GM18873 (cell line): ENCODE data around the gene MAD1L1.
"Not testable (repeated sequence)": the region's sequence is repeated elsewhere in the genome, so short reads cannot be mapped to it uniquely, and the experiment has no call there.

ENCODE experiments used
- ATAC-seq: cut with Tn5 transposase; IDR thresholded peaks from one replicate; pipeline ENCODE4 v1.9.1; 2021; ENCODE audit warnings: mild to moderate bottlenecking, moderate library complexity, moderate number of reproducible peaks; ENCODE audit not compliant: unreplicated experiment, low FRiP score

MAD1L1 gene

GRCh38 chr7:2000153-2000687 lies 232.5 kb downstream of the MAD1L1 start:
- ATAC-seq, result no peak

- ATAC-seq, result no peak
These were observed 233.3 kb downstream of the MAD1L1 start for GRCh38 chr7:1999278-1999984.

GRCh38 chr7:1998146-1998545 lies 234.6 kb downstream of the MAD1L1 start:
- ATAC-seq, result no peak

- no peak for ATAC-seq
These were observed 235.1 kb downstream of the MAD1L1 start for GRCh38 chr7:1997537-1998076.

- ATAC-seq, result no peak
These were observed 235.9 kb downstream of the MAD1L1 start for GRCh38 chr7:1996816-1997215.

GRCh38 chr7:1995911-1996420 lies 236.8 kb downstream of the MAD1L1 start:
- not testable (repeated sequence) for ATAC-seq

GRCh38 chr7:1995426-1995825 lies 237.3 kb downstream of the MAD1L1 start:
- no peak for ATAC-seq

GRCh38 chr7:1994931-1995330 lies 237.8 kb downstream of the MAD1L1 start:
- no peak for ATAC-seq

- ATAC-seq, result no peak
These were observed 238.7 kb downstream of the MAD1L1 start for GRCh38 chr7:1993776-1994740.

GRCh38 chr7:1993031-1993695 lies 239.6 kb downstream of the MAD1L1 start:
- no peak for ATAC-seq

- no peak for ATAC-seq
These were observed 240.2 kb downstream of the MAD1L1 start for GRCh38 chr7:1992554-1992953.

GRCh38 chr7:1990001-1990670 lies 242.6 kb downstream of the MAD1L1 start:
- no peak for ATAC-seq

- ATAC-seq, result no peak
These were observed 243.5 kb downstream of the MAD1L1 start for GRCh38 chr7:1989049-1989860.

- ATAC-seq, result no peak
These were observed 244.2 kb downstream of the MAD1L1 start for GRCh38 chr7:1988533-1988930.

- ATAC-seq, result no peak
These were observed 244.9 kb downstream of the MAD1L1 start for GRCh38 chr7:1987591-1988532.

GRCh38 chr7:1987084-1987535 lies 245.6 kb downstream of the MAD1L1 start:
- ATAC-seq, result no peak

GRCh38 chr7:1986366-1987083 lies 246.2 kb downstream of the MAD1L1 start:
- ATAC-seq, result no peak
